HepG2 (cell line): ENCODE results near the gene PPP1R12B. TPM values are rescaled to one million over a fixed set of nuclear protein-coding genes. Genes with fewer than 3 reads are reported as not detected.
A peak's percentile ranks its signal among the peaks of the same experiment; 100 is the strongest.

Experiments
- AGO2 ChIP-seq: fragments of 200-400 bp; formaldehyde crosslinking; optimal IDR thresholded peaks from 2 replicates; pipeline ENCODE3; 2017; ENCODE audit warnings: mild to moderate bottlenecking, low read depth, low read length, moderate library complexity
- ARNTL ChIP-seq: sonication (generic); formaldehyde crosslinking; IDR thresholded peaks from 2 replicates; pipeline ENCODE4 v1.4.0; 2020; ENCODE audit warnings: mild to moderate bottlenecking, missing genetic modification reagents
- BHLHE40 ChIP-seq: IDR thresholded peaks from 2 replicates; pipeline ENCODE4 v1.6.1; 2011; ENCODE audit warnings: low read length, improper control_type of control experiment
- CEBPB ChIP-seq: IDR thresholded peaks from 2 replicates; pipeline ENCODE4 v1.6.1; 2011; ENCODE audit warnings: low read depth, low read length, improper control_type of control experiment, borderline replicate concordance
- CREM ChIP-seq, 2 experiments: sonication (generic) in 1 of 2; formaldehyde crosslinking in 1 of 2; IDR thresholded peaks; 2 replicates each; pipeline versions ENCODE4 v1.4.0 to v1.6.1; 2016 to 2020; ENCODE audit warnings: antibody characterized with exemption in 1 of 2, mild to moderate bottlenecking in 1 of 2, missing genetic modification reagents in 1 of 2
- HMGA1 ChIP-seq: sonication (generic); formaldehyde crosslinking; conservative IDR thresholded peaks from 2 replicates; pipeline ENCODE4 v1.4.0; 2020; ENCODE audit warnings: missing genetic modification reagents
- HOXA5 ChIP-seq: sonication (generic); formaldehyde crosslinking; IDR thresholded peaks from 2 replicates; pipeline ENCODE4 v1.4.0; 2020; ENCODE audit warnings: missing genetic modification reagents
- JUND ChIP-seq: sonication (generic); formaldehyde crosslinking; IDR thresholded peaks from 2 replicates; pipeline ENCODE4 v1.8.0; 2022; ENCODE audit warnings: mild to moderate bottlenecking, missing genetic modification reagents
- KAT8 ChIP-seq: IDR thresholded peaks from 2 replicates; pipeline ENCODE4 v1.6.1; 2016; ENCODE audit warnings: missing genetic modification reagents, missing compliant biosample characterization
- MED8 ChIP-seq: sonication (generic); formaldehyde crosslinking; IDR thresholded peaks from 2 replicates; pipeline ENCODE4 v1.8.1; 2023; ENCODE audit warnings: mild to moderate bottlenecking, missing genetic modification reagents; ENCODE audit not compliant: insufficient replicate concordance
- MIER3 ChIP-seq: IDR thresholded peaks from 2 replicates; pipeline ENCODE4 v1.6.1; 2016; ENCODE audit warnings: missing compliant biosample characterization, borderline replicate concordance
- NCOR1 ChIP-seq: fragments of 200-600 bp; sonication (generic); IDR thresholded peaks from 2 replicates; pipeline ENCODE4 v1.7.0; 2017; ENCODE audit warnings: antibody characterized with exemption, low read length, borderline replicate concordance
- PRPF4 ChIP-seq: fragments of 200-400 bp; formaldehyde crosslinking; IDR thresholded peaks from 2 replicates; pipeline ENCODE4 v1.6.1; 2016; ENCODE audit warnings: low read length, low read depth; ENCODE audit not compliant: poor library complexity, severe bottlenecking
- RXRB ChIP-seq: IDR thresholded peaks from 2 replicates; pipeline ENCODE4 v1.6.1; 2016; ENCODE audit warnings: borderline replicate concordance, missing genetic modification reagents, missing compliant biosample characterization
- SMC3 ChIP-seq: IDR thresholded peaks from 2 replicates; pipeline ENCODE4 v1.6.1; 2011; ENCODE audit warnings: low read length, improper control_type of control experiment
- SMYD3 ChIP-seq: sonication (generic); formaldehyde crosslinking; IDR thresholded peaks from 2 replicates; pipeline ENCODE4 v1.8.1; 2023; ENCODE audit warnings: mild to moderate bottlenecking, missing genetic modification reagents
- ZBTB7B ChIP-seq: sonication (generic); formaldehyde crosslinking; IDR thresholded peaks from 2 replicates; pipeline ENCODE4 v1.4.0; 2020; ENCODE audit warnings: missing genetic modification reagents
- ZFP1 ChIP-seq: IDR thresholded peaks from 2 replicates; pipeline ENCODE4 v1.6.1; 2016
- ZFX ChIP-seq: sonication (generic); formaldehyde crosslinking; IDR thresholded peaks from 2 replicates; pipeline ENCODE4 v1.4.0; 2020; ENCODE audit warnings: mild to moderate bottlenecking, low read depth, missing genetic modification reagents, moderate library complexity
- ZNF10 ChIP-seq: sonication (generic); formaldehyde crosslinking; IDR thresholded peaks from 2 replicates; pipeline ENCODE4 v1.4.0; 2020; ENCODE audit warnings: mild to moderate bottlenecking, low read depth, missing genetic modification reagents, borderline replicate concordance
- ZNF12 ChIP-seq: sonication (generic); formaldehyde crosslinking; IDR thresholded peaks from 2 replicates; pipeline ENCODE4 v1.5.0; 2020; ENCODE audit warnings: missing genetic modification reagents
- ZNF207 ChIP-seq: fragments of 450-650 bp; IDR thresholded peaks from 2 replicates; pipeline ENCODE4 v1.6.1; 2016; ENCODE audit warnings: antibody characterized with exemption, borderline replicate concordance
- ZNF264 ChIP-seq: sonication (generic); formaldehyde crosslinking; IDR thresholded peaks from 2 replicates; pipeline ENCODE4 v1.4.0; 2020; ENCODE audit warnings: missing genetic modification reagents
- ZNF552 ChIP-seq: sonication (generic); formaldehyde crosslinking; IDR thresholded peaks from 2 replicates; pipeline ENCODE4 v1.9.0; 2022; ENCODE audit warnings: missing genetic modification reagents, mild to moderate bottlenecking, borderline replicate concordance
- ZNF619 ChIP-seq: sonication (generic); formaldehyde crosslinking; IDR thresholded peaks from 2 replicates; pipeline ENCODE4 v1.4.0; 2020; ENCODE audit warnings: mild to moderate bottlenecking, missing genetic modification reagents
- polyA plus RNA-seq, 8 experiments: library from polyadenylated mRNA; depleted of rRNA in 3 of 8; stranded (reverse) in 7 of 8; unstranded in 1 of 8; fragments of >200 nt; fragmentation: Illumina TruSeq in 4 of 8; extraction: Trizol in 4 of 8; gene quantifications; 2 replicates each; pipeline versions ENCODE4 v1.2.1 to v1.2.3, GENCODE V29; 2011 to 2016; ENCODE audit warnings: low read depth in 4 of 8, missing spikeins in 1 of 8, mixed read lengths in 1 of 8; ENCODE audit not compliant: insufficient read depth in 1 of 8
- total RNA-seq, 5 experiments: library from RNA; depleted of rRNA; stranded (reverse); fragments of >200 nt; fragmentation: Illumina TruSeq; extraction: Trizol; gene quantifications; 2 replicates each; pipeline ENCODE4 v1.2.3, GENCODE V29; 2016; ENCODE audit warnings: low read depth in 1 of 5
- TF ChIP-seq, protein P1 (sequence below): sonication (generic); formaldehyde crosslinking; IDR thresholded peaks from 2 replicates; pipeline ENCODE4 v1.5.1; 2020; ENCODE audit warnings: missing genetic modification reagents, mild to moderate bottlenecking, borderline replicate concordance
- TF ChIP-seq, protein P2 (sequence below): sonication (generic); formaldehyde crosslinking; IDR thresholded peaks from 2 replicates; pipeline ENCODE4 v1.4.0; 2020; ENCODE audit warnings: missing genetic modification reagents, borderline replicate concordance
- TF ChIP-seq, protein P3 (sequence below): sonication (generic); formaldehyde crosslinking; IDR thresholded peaks from 2 replicates; pipeline ENCODE4 v1.4.0; 2020; ENCODE audit warnings: missing genetic modification reagents
- TF ChIP-seq, protein P4 (sequence below): IDR thresholded peaks from 2 replicates; pipeline ENCODE4 v1.6.1; 2012; ENCODE audit warnings: inconsistent platforms

PPP1R12B gene
- total and polyA plus RNA-seq, 2 of the 13 experiments (the other 11 are each of a cell fraction or from before 2014, with no cell fraction given): 12.0 to 13.6 TPM

DNA sequence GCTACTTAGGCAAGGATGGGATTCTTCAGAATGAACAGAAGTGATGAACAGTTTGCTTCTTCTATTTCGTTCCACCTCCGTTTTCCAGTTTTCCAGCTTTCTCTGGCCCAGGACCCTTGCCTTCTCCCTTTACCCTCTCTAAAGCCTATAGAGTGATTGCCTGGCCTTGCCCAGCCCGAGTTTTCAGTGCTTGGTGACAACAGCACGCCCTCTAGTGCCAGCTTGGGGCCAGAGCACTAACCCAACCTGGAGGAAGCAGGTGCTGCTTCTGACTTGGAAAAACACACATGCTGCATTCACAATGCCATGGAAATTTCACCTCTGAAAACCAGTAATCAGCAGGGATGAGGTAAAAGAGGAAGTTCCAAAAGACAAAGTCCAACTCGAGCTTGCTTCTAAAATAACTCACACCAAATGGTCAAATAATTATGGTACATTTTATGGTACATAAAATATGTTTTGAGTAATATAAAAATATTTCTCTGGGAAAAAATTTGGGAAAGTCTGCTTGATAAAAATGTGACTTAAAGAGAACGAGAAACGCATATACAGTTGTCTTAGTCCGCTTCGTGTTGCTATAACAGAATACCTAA lies 32.8 kb upstream of the PPP1R12B start (continued):
- no peak for TF ChIP-seq RXRB (CRISPR knock-in tag)
- 0 out of 2 replicates have a peak, but pooled peaks have one; percentile 15 for TF ChIP-seq KAT8 (CRISPR knock-in tag)
- TF ChIP-seq CREM (IDR thresholded peaks at IDR 0.05): no peak
- no peak for TF ChIP-seq CREM (CRISPR knock-in tag; IDR thresholded peaks at IDR 0.05)
- TF ChIP-seq, protein P1, sequence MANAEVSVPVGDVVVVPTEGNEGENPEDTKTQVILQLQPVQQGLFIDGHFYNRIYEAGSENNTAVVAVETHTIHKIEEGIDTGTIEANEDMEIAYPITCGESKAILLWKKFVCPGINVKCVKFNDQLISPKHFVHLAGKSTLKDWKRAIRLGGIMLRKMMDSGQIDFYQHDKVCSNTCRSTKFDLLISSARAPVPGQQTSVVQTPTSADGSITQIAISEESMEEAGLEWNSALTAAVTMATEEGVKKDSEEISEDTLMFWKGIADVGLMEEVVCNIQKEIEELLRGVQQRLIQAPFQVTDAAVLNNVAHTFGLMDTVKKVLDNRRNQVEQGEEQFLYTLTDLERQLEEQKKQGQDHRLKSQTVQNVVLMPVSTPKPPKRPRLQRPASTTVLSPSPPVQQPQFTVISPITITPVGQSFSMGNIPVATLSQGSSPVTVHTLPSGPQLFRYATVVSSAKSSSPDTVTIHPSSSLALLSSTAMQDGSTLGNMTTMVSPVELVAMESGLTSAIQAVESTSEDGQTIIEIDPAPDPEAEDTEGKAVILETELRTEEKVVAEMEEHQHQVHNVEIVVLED (CRISPR knock-in tag): 0 out of 2 replicates have a peak, but pooled peaks have one; percentile 21
- no peak for TF ChIP-seq NCOR1
- no peak for TF ChIP-seq HOXA5 (CRISPR knock-in tag)
- TF ChIP-seq ZFX (CRISPR knock-in tag): peak; percentile 27; the same call in 1 of the 2 replicates
- TF ChIP-seq, protein P2, sequence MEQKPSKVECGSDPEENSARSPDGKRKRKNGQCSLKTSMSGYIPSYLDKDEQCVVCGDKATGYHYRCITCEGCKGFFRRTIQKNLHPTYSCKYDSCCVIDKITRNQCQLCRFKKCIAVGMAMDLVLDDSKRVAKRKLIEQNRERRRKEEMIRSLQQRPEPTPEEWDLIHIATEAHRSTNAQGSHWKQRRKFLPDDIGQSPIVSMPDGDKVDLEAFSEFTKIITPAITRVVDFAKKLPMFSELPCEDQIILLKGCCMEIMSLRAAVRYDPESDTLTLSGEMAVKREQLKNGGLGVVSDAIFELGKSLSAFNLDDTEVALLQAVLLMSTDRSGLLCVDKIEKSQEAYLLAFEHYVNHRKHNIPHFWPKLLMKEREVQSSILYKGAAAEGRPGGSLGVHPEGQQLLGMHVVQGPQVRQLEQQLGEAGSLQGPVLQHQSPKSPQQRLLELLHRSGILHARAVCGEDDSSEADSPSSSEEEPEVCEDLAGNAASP (CRISPR knock-in tag): 0 out of 2 replicates have a peak, but pooled peaks have one; percentile 20
- TF ChIP-seq, protein P3, sequence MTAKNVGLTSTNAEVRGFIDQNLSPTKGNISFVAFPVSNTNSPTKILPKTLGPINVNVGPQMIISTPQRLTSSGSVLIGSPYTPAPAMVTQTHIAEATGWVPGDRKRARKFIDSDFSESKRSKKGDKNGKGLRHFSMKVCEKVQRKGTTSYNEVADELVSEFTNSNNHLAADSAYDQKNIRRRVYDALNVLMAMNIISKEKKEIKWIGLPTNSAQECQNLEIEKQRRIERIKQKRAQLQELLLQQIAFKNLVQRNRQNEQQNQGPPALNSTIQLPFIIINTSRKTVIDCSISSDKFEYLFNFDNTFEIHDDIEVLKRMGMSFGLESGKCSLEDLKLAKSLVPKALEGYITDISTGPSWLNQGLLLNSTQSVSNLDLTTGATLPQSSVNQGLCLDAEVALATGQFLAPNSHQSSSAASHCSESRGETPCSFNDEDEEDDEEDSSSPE (CRISPR knock-in tag): no peak
- TF ChIP-seq ZNF207: no peak
- no peak for TF ChIP-seq ZNF10 (CRISPR knock-in tag)
- TF ChIP-seq JUND: no peak
- no peak for TF ChIP-seq AGO2
- TF ChIP-seq MIER3 (CRISPR knock-in tag): 0 out of 2 replicates have a peak, but pooled peaks have one; percentile 24
- TF ChIP-seq ZNF264 (CRISPR knock-in tag): peak; percentile 11; the same call in 1 of the 2 replicates
- TF ChIP-seq ZNF552 (CRISPR knock-in tag): no peak
- no peak for TF ChIP-seq BHLHE40
- TF ChIP-seq HMGA1 (CRISPR knock-in tag): no peak
- no peak for TF ChIP-seq ZNF12 (CRISPR knock-in tag)
- no peak for TF ChIP-seq SMYD3 (CRISPR knock-in tag)
- TF ChIP-seq ZBTB7B (CRISPR knock-in tag): 0 out of 2 replicates have a peak, but pooled peaks have one; percentile 33
- TF ChIP-seq ARNTL: no peak
- TF ChIP-seq PRPF4: no peak
- TF ChIP-seq CEBPB: no peak
- no peak for TF ChIP-seq ZNF619 (CRISPR knock-in tag)
- no peak for TF ChIP-seq ZFP1 (CRISPR knock-in tag)
- TF ChIP-seq MED8 (CRISPR knock-in tag): no peak
- peak; percentile 83 for TF ChIP-seq SMC3
- TF ChIP-seq, protein P4, sequence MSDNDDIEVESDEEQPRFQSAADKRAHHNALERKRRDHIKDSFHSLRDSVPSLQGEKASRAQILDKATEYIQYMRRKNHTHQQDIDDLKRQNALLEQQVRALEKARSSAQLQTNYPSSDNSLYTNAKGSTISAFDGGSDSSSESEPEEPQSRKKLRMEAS: no peak
